K562 (cell line): Measurements from ENCODE around the gene MAGED1. TPM values are rescaled to one million over a fixed set of nuclear protein-coding genes. Genes with fewer than 3 reads are reported as not detected.

ENCODE experiments used
- ATAC-seq: fragments of 200-7000 bp; cut with Tn5 transposase; 3 replicates; pipeline ENCODE4 v1.9.1; 2020; ENCODE audit warnings: moderate library complexity
- BruUV-seq: library from RNA; stranded (reverse); fragments of 400-500 nt; replicated peaks from 2 replicates; lab custom pipeline; 2021; lab: Mats Ljungman, UMichigan
- CTCF ChIA-PET: fragments of 300-600 bp; formaldehyde crosslinking; extraction: SDS; loops from one replicate; lab custom pipeline; 2021; ENCODE audit warnings: low intra/inter-chr PET ratio; lab: Yijun Ruan, JAX
- POLR2A ChIA-PET: fragments of 300-600, 350-650 bp; sonication (Branson Sonifier 250); formaldehyde crosslinking; extraction: SDS; loops from one replicate; lab custom pipeline; 2021; ENCODE audit warnings: antibody characterized with exemption, inconsistent platforms; lab: Yijun Ruan, JAX
- DNase-seq, 4 experiments: peaks; one replicate each; pipeline versions ENCODE4 v3.0.0 to v3.0.0-alpha.2; 2011 to 2018; ENCODE audit warnings: low spot score in 3 of 4, mixed read lengths in 3 of 4; ENCODE audit errors: extremely low read depth in 1 of 4
- FAIRE-seq: peaks from 2 replicates; lab custom pipeline; 2011; peaks lifted over from hg19 to GRCh38; lab: Jason Lieb, UNC
- H2AFZ ChIP-seq: 2 replicates; pipeline ENCODE4 v1.6.0; 2011; ENCODE audit warnings: low read depth, low read length, control low read depth, inconsistent platforms
- H3K27ac ChIP-seq: fragments of 200-600 bp; 3 replicates; pipeline ENCODE4 v1.8.0; 2011; ENCODE audit warnings: low read depth, mild to moderate bottlenecking, control low read depth, inconsistent platforms, low read length, moderate library complexity, mixed read lengths; ENCODE audit errors: extremely low read depth
- H3K27me3 ChIP-seq, 2 experiments: fragments of 300-600 bp in 1 of 2; 2 replicates in 1 of 2; 3 replicates in 1 of 2; pipeline versions ENCODE4 v1.6.0 to v1.8.0; 2011; ENCODE audit warnings: inconsistent platforms in 2 of 2, low read length in 2 of 2, mild to moderate bottlenecking in 1 of 2, mixed read lengths in 1 of 2, moderate library complexity in 1 of 2; ENCODE audit not compliant: control insufficient read depth in 2 of 2, insufficient read depth in 2 of 2
- H3K36me3 ChIP-seq: fragments of 300-600 bp; 3 replicates; pipeline ENCODE4 v1.8.0; 2011; ENCODE audit warnings: mild to moderate bottlenecking, low read length, inconsistent platforms; ENCODE audit not compliant: control insufficient read depth, insufficient read depth
- H3K4me1 ChIP-seq, 2 experiments: fragments of 200-600 bp in 1 of 2; replicated peaks in 1 of 2; 2 replicates in 1 of 2; 3 replicates in 1 of 2; pipeline versions ENCODE4 v1.5.1 to v1.8.0; 2011; ENCODE audit warnings: inconsistent platforms in 2 of 2, low read length in 2 of 2, mild to moderate bottlenecking in 1 of 2, mixed read lengths in 1 of 2, moderate library complexity in 1 of 2; ENCODE audit not compliant: control insufficient read depth in 2 of 2, insufficient read depth in 2 of 2
- H3K4me2 ChIP-seq: 2 replicates; pipeline ENCODE4 v1.6.1; 2011; ENCODE audit warnings: low read length, control low read depth, inconsistent platforms, mixed read lengths; ENCODE audit not compliant: insufficient read depth
- H3K4me3 ChIP-seq: fragments of 200-600 bp; sonication (generic), shearing (Covaris generic); 2 replicates; pipeline ENCODE4 v1.5.1; 2016; ENCODE audit warnings: control low read depth, inconsistent platforms
- H3K79me2 ChIP-seq: fragments of 200-600 bp; 3 replicates; pipeline ENCODE4 v1.8.0; 2011; ENCODE audit warnings: low read length, inconsistent platforms; ENCODE audit not compliant: control insufficient read depth, insufficient read depth
- H3K9ac ChIP-seq, 2 experiments: 2 replicates each; pipeline versions ENCODE4 v1.6.0 to v1.6.1; 2011; ENCODE audit warnings: low read depth in 2 of 2, low read length in 2 of 2, control low read depth in 1 of 2, inconsistent platforms in 1 of 2, mild to moderate bottlenecking in 1 of 2, mixed read lengths in 1 of 2; ENCODE audit not compliant: insufficient read depth in 1 of 2
- H3K9me1 ChIP-seq: one replicate; pipeline ENCODE4 v1.6.0; 2011; ENCODE audit warnings: inconsistent platforms, mild to moderate bottlenecking, low read length, moderate library complexity; ENCODE audit not compliant: control insufficient read depth, insufficient read depth
- H3K9me3 ChIP-seq: replicated peaks from 2 replicates; pipeline ENCODE4 v1.5.1; 2011; ENCODE audit warnings: low read depth, low read length, inconsistent platforms; ENCODE audit not compliant: control insufficient read depth, insufficient read depth
- H4K20me1 ChIP-seq: replicated peaks from 2 replicates; pipeline ENCODE4 v1.6.1; 2011; ENCODE audit warnings: low read length, inconsistent platforms, mixed read lengths; ENCODE audit not compliant: control insufficient read depth, insufficient read depth
- ADNP ChIP-seq: fragments of 200-800 bp; sonication (Bioruptor generic); IDR thresholded peaks from 2 replicates; pipeline ENCODE4 v1.6.1; 2016; ENCODE audit warnings: missing genetic modification characterization, missing compliant biosample characterization
- EP400 ChIP-seq: fragments of 450-650 bp; IDR thresholded peaks from 2 replicates; pipeline ENCODE4 v1.6.1; 2017; ENCODE audit warnings: antibody characterized with exemption, mild to moderate bottlenecking, moderate library complexity
- HDAC1 ChIP-seq, 2 experiments: fragments of 450-650 bp; IDR thresholded peaks; 2 replicates each; pipeline ENCODE4 v1.6.1; 2016 to 2017; ENCODE audit warnings: inconsistent platforms in 1 of 2, mild to moderate bottlenecking in 1 of 2, moderate library complexity in 1 of 2
- MECOM ChIP-seq: fragments of 250-450 bp; sonication (Bioruptor Pico); IDR thresholded peaks from 2 replicates; pipeline ENCODE4 v1.8.0; 2022; ENCODE audit warnings: inconsistent platforms
- MYNN ChIP-seq, 2 experiments: sonication (generic); formaldehyde crosslinking in 1 of 2; IDR thresholded peaks; 2 replicates each; pipeline versions ENCODE4 v1.5.0 to v1.6.1; 2016 to 2020; ENCODE audit warnings: antibody characterized with exemption in 1 of 2, missing genetic modification reagents in 1 of 2
- PHTF2 ChIP-seq: fragments of 250-450 bp; sonication (Bioruptor Pico); IDR thresholded peaks from 2 replicates; pipeline ENCODE4 v1.5.0; 2021; ENCODE audit warnings: mild to moderate bottlenecking
- POLR2A ChIP-seq: fragments of 450-650 bp; conservative IDR thresholded peaks from 2 replicates; pipeline ENCODE4 v1.6.1; 2016
- TRIM28 ChIP-seq: fragments of 450-650 bp; IDR thresholded peaks from 2 replicates; pipeline ENCODE4 v1.6.1; 2017
- ZNF282 ChIP-seq: sonication (generic); formaldehyde crosslinking; IDR thresholded peaks from 2 replicates; pipeline ENCODE4 v1.8.1; 2023; ENCODE audit warnings: missing genetic modification reagents
- ZNF384 ChIP-seq: IDR thresholded peaks from 2 replicates; pipeline ENCODE4 v1.6.1; 2012; ENCODE audit warnings: low read depth, low read length, improper control_type of control experiment
- ZNF778 ChIP-seq: fragments of 450-650 bp; formaldehyde crosslinking; IDR thresholded peaks from 2 replicates; pipeline ENCODE4 v1.4.0; 2020; ENCODE audit warnings: mild to moderate bottlenecking, moderate library complexity
- WGBS: fragments of 100-300 bp; shearing (Covaris generic); methylation state at CpG from one replicate; pipeline ENCODE4 v1.1.6; 2016; ENCODE audit warnings: low coverage, mixed read lengths; ENCODE audit not compliant: insufficient coverage; ENCODE audit errors: missing lambda C conversion rate; 5-methylcytosine and 5-hydroxymethylcytosine counted together
- in situ Hi-C: fragments of 300-500 bp; cut with MboI; formaldehyde crosslinking; loops from 4 replicates; pipeline ENCODE4 v1.15.0; 2018; ENCODE audit warnings: inconsistent platforms, mixed read lengths
- intact Hi-C: fragments of 100-400 bp; cut with micrococcal nuclease; formaldehyde crosslinking; loops from 2 replicates; pipeline ENCODE4 v1.14.2; 2022
- polyA plus RNA-seq, 8 experiments: library from polyadenylated mRNA; depleted of rRNA in 4 of 8; stranded (reverse) in 5 of 8; unstranded in 3 of 8; fragments of >200 nt; fragmentation: Nextera tagmentation in 2 of 8; fragmentation: Illumina TruSeq in 1 of 8; extraction: Ambion mirVana in 2 of 8; extraction: Trizol in 1 of 8; gene quantifications; 2 replicates each; pipeline versions ENCODE4 v1.2.1 to v1.2.3, GENCODE V29; 2011 to 2014; ENCODE audit warnings: inconsistent platforms in 1 of 8, missing spikeins in 1 of 8
- total RNA-seq, 7 experiments: library from RNA; depleted of rRNA in 6 of 7; stranded (reverse); fragments of >200 nt in 6 of 7; fragmentation: Illumina TruSeq in 2 of 7; extraction: Trizol in 2 of 7; gene quantifications; 2 replicates each; pipeline versions ENCODE4 v1.2.1 to v1.2.3, GENCODE V29; 2011 to 2021; ENCODE audit warnings: low replicate concordance in 1 of 7
- TF ChIP-seq, protein P1 (sequence below), 2 experiments: fragments of 450-650 bp in 1 of 2; sonication (generic) in 1 of 2; formaldehyde crosslinking in 1 of 2; IDR thresholded peaks in 1 of 2; conservative IDR thresholded peaks in 1 of 2; 2 replicates each; pipeline versions ENCODE4 v1.6.1 to v1.8.1; 2016 to 2023; ENCODE audit warnings: mild to moderate bottlenecking in 2 of 2, moderate library complexity in 2 of 2, inconsistent platforms in 1 of 2, missing genetic modification reagents in 1 of 2
- TF ChIP-seq, protein P2 (sequence below): IDR thresholded peaks from 2 replicates; pipeline ENCODE4 v1.6.1; 2011; ENCODE audit not compliant: insufficient read length; ENCODE audit errors: extremely low read depth
- TF ChIP-seq, protein P3 (sequence below), 2 experiments: fragments of 250-450 bp in 1 of 2; fragments of 450-650 bp in 1 of 2; sonication (Bioruptor Pico) in 1 of 2; IDR thresholded peaks; 2 replicates each; pipeline versions ENCODE4 v1.6.1 to v1.8.0; 2016 to 2021; ENCODE audit warnings: mild to moderate bottlenecking in 2 of 2, moderate library complexity in 2 of 2, missing compliant biosample characterization in 1 of 2, missing genetic modification characterization in 1 of 2

The MAGED1 gene
- total and polyA plus RNA-seq, 9 of the 15 experiments (the other 6 are each of a cell fraction or from before 2014, with no cell fraction given): 5.7 to 41.2 (median 12.7) TPM

DNA sequence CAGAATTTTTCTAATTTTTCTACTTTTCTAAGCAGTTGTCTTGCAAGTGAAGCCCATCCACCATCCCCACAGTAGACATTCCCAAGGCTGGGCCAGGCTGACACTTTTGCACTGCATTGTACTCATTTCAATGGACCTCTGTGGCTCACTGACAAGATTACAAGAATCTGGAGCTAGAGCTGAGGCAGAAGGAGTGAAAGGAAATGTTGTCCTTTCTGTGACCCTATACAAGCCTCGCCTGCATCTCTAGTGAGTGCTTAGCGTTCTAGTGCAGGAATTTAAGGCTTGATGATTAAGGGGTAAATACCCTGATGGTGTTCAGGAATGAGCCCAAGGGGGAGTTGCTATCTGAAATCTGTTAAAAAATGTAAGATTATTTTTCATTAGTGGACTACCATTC lies 6.3 kb downstream of the MAGED1 start:
- FAIRE-seq: no peak
- CTCF ChIA-PET: no interaction called here
- POLR2A ChIA-PET: no interaction called here
- Histone ChIP-seq H3K27me3 (no peaks in the 10 kb centered on the region), H3K27ac (no peak overlapping the region), H3K9me1 (no peaks in the 10 kb centered on the region), H2AFZ (no peak overlapping the region), H4K20me1 (no peaks in the 10 kb centered on the region), H3K36me3 (no peaks in the 10 kb centered on the region), H3K79me2 (no peaks in the 10 kb centered on the region), H3K4me3 (no peak overlapping the region), H3K4me2 (no peak overlapping the region), H3K9me3 (no peaks in the 10 kb centered on the region), H3K4me1 (no peaks in the 10 kb centered on the region), H3K9ac (no peak overlapping the region)
- intact Hi-C loops (no loop called here), in situ Hi-C loops (no loop called here)
- no peak for DNase-seq
- no TSS peak for BruUV-seq
- no peak for TF ChIP-seq MYNN (IDR thresholded peaks at IDR 0.05)
- TF ChIP-seq MYNN (CRISPR knock-in tag; IDR thresholded peaks at IDR 0.05): no peak
- no peak for TF ChIP-seq ZNF282 (CRISPR knock-in tag)
- TF ChIP-seq, protein P1, sequence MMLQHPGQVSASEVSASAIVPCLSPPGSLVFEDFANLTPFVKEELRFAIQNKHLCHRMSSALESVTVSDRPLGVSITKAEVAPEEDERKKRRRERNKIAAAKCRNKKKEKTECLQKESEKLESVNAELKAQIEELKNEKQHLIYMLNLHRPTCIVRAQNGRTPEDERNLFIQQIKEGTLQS (IDR thresholded peaks at IDR 0.05): no peak
- TF ChIP-seq, protein P1 (CRISPR knock-in tag; conservative IDR thresholded peaks at IDR 0.05): no peak
- TF ChIP-seq ADNP (tag): no peak
- TF ChIP-seq, protein P2, sequence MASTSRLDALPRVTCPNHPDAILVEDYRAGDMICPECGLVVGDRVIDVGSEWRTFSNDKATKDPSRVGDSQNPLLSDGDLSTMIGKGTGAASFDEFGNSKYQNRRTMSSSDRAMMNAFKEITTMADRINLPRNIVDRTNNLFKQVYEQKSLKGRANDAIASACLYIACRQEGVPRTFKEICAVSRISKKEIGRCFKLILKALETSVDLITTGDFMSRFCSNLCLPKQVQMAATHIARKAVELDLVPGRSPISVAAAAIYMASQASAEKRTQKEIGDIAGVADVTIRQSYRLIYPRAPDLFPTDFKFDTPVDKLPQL: no peak
- TF ChIP-seq MECOM: no peak
- no peak for TF ChIP-seq ZNF384
- TF ChIP-seq POLR2A: no peak
- no peak for TF ChIP-seq ZNF778 (CRISPR knock-in tag)
- TF ChIP-seq TRIM28: no peak
- no peak for TF ChIP-seq PHTF2 (CRISPR knock-in tag)
- TF ChIP-seq EP400: no peak
- TF ChIP-seq HDAC1 (IDR thresholded peaks at IDR 0.05): no peak
- TF ChIP-seq, protein P3, sequence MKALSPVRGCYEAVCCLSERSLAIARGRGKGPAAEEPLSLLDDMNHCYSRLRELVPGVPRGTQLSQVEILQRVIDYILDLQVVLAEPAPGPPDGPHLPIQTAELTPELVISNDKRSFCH (CRISPR knock-in tag; IDR thresholded peaks at IDR 0.05): no peak
- TF ChIP-seq, protein P3 (tag; IDR thresholded peaks at IDR 0.05): no peak
- 37% methylated on average over 2 of the region's 2 CpGs for WGBS
- no peak for ATAC-seq
